HG03045 (cell line): ENCODE data around the gene DOCK2.
A peak's percentile ranks its signal among the peaks of the same experiment; 100 is the strongest.

ENCODE experiments used
- ATAC-seq: cut with Tn5 transposase; IDR thresholded peaks from one replicate; pipeline ENCODE4 v1.9.1; 2021; ENCODE audit warnings: mild to moderate bottlenecking, moderate library complexity; ENCODE audit not compliant: unreplicated experiment

The DOCK2 gene

GRCh38 chr5:169778622-169779596, 141.8 kb downstream of the DOCK2 start:
- ATAC-seq = peak; percentile 83

GRCh38 chr5:169781420-169782345, 144.6 kb downstream of the DOCK2 start:
- ATAC-seq = no peak

- ATAC-seq = no peak
Measured at GRCh38 chr5:169785771-169786618, 148.9 kb downstream of the DOCK2 start.

DNA sequence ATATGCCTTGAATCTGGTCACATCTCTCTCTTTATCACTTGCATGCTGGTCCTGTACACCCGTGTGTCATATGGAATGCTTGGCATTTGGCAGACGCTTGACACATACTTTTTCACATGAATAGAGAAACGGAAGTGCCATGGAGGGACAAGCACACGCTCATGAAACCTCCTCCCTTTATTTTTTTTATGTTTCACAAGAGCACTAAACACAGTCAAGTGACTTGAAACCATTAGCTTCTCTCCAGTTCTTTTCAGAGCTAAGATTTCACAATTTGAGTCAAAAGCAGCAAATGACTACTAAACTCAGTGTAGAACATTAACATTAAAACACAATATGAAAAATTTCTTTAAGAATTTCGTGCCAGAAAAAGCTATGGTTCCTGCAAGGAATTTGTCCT, 151.1 kb downstream of the DOCK2 start:
- no peak for ATAC-seq

GRCh38 chr5:169789417-169789940, 152.4 kb downstream of the DOCK2 start:
- no peak for ATAC-seq

DNA sequence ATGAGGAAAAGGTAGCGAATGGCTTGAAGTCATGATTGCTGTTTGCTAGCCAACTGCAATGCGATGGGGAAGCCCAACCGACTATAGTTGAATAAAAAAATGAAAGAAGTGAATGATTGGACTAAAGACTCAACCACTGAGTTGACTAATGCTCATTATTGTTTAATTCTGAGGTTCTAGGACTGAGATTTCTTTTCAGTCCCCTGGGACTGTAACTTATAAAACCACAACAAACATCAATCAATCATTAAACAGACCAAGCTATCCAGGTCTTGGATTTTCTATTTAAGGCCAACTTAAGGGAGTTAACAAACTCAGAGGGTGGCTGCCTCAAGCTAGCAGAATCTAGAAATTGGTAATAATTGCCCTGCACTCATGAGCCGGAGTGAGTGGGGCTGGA, 154.2 kb downstream of the DOCK2 start:
- ATAC-seq = no peak

DNA sequence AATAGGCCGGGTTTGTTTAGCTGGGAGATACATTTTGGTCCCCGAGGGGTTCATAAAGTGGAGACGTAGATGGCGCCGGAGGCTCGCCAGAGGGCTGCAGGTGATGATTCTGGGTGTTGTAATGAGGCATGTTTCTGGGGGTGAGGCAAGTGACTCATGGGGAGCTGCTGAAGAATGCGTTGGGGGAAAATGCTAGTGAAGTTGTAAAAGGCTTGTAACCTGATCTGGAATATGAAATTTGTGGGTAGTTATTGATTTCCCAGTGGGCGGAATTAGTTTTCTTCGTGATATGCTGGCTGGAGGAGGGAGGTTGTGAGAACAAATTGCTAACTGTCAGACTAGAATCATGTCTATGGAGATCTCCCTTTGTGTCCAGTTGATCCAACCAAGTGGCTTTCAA, 158.3 kb downstream of the DOCK2 start:
- no peak for ATAC-seq

GRCh38 chr5:169796731-169797130, 159.7 kb downstream of the DOCK2 start:
- no peak for ATAC-seq

GRCh38 chr5:169797577-169797976, 160.5 kb downstream of the DOCK2 start:
- no peak for ATAC-seq

- no peak for ATAC-seq
Measured at GRCh38 chr5:169798438-169798837, 161.4 kb downstream of the DOCK2 start.

GRCh38 chr5:169798906-169799660, 162.0 kb downstream of the DOCK2 start:
- no peak for ATAC-seq

DNA sequence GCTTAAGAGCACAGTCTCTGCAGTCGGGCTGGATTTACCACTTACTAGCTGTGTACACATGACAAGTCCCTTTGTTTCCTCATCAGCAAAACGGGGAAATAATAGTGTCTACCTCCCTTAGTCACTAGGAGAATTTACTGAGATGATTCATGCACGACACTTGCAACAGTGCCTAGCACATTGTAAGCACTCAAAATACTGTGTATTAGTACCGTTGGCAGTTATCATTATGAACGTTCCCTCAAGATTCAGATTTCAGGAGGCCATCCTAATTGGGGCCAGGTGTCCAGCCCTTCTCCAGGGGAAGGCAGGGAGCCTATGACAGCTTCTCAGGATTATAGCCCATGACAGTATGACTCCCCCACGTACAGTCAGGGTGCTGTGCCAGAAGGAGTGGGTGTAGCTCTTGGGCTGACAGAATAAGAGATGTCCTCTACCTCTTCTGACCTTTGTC, 164.3 kb downstream of the DOCK2 start:
- no peak for ATAC-seq

DNA sequence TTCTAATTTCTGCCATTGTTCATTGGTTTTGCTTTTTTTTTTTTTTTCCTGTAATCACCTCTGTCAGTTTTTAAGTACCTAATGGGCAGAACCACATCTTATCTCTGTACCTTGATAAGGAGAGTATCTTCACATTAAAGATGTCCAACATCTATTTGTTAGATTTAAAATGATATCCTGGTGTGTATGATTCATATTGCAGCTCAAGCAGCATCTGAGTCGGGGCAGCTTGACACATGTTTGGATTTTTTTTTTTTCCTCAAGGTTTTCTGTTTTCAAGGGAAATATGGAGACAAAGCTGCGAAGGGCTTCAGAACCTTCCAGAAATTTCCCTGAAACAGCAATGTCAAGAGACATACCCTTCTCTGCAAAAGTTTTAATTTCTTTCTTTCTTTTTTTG, 164.7 kb downstream of the DOCK2 start:
- no peak for ATAC-seq

DNA sequence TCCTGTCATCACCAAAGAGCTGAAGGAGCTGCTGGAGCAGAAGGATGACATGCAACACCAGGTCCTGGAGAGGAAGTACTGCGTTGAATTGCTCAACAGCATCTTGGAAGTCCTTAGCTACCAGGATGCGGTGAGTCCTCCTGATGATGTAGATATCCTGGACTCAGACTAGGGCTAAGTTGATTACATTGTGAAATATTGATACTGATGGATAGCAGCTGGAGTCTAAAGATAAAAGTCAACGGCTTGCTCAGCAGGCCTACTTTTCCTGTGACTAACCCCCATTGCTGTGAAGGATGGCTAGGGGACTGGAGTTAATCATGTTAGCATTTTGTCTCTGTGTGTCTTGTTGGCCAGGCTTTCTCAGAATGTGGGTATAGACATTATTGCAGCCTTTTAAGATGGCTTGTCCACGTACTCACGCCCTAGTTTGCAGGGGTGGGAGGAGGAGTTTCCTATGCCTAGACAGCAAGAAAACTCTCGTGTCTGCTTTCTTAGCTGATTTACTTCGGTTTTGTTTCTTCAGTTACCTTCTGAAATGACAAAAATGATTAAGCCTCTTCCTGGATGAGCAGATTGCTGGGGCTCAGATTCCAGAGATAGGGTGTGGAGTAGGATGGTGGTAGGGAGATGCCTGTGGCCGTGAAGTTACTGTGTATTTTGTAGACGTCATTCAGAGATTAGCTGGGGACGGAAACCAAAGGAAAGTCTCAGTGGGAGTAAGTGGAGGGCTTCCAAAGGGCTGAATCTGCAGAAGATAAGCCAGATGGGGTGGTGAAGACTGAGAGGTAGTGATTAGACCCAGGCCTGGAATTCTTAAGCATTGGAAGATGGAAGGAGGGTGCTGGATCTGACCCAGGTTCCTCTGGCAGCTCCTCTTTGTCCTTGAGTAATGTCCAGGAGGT, 166.3 kb downstream of the DOCK2 start:
- no peak for ATAC-seq

- ATAC-seq = no peak
Measured at GRCh38 chr5:169804861-169805260, 167.8 kb downstream of the DOCK2 start.

GRCh38 chr5:169805527-169805934, 168.5 kb downstream of the DOCK2 start:
- peak; percentile 88 for ATAC-seq

GRCh38 chr5:169805937-169806700, 169.0 kb downstream of the DOCK2 start:
- ATAC-seq = peak; percentile 56

GRCh38 chr5:169808118-169808581, 171.1 kb downstream of the DOCK2 start:
- no peak for ATAC-seq
